Endothelial cell of umbilical vein (primary cell): Measurements from ENCODE around the gene NEK7. TPM values are rescaled to one million over a fixed set of nuclear protein-coding genes. Genes with fewer than 3 reads are reported as not detected.

ENCODE experiments used
- BruUV-seq: library from RNA; stranded (reverse); fragments of 400-500 nt; replicated peaks from 2 replicates; lab custom pipeline; 2021; lab: Mats Ljungman, UMichigan
- CTCF ChIA-PET: fragments of 300-600, 350-600 bp; sonication (Branson Sonifier 250); formaldehyde crosslinking; loops from one replicate; lab custom pipeline; 2021; ENCODE audit warnings: antibody characterized with exemption, inconsistent platforms; lab: Charles Lee
- POLR2A ChIA-PET: fragments of 300-600, 350-600 bp; sonication (Branson Sonifier 250); formaldehyde crosslinking; loops from one replicate; lab custom pipeline; 2021; ENCODE audit warnings: antibody characterized with exemption, inconsistent platforms; lab: Charles Lee
- DNase-seq: peaks from one replicate; pipeline ENCODE4 v3.0.0-alpha.2; 2011; ENCODE audit warnings: low read depth, low spot score
- FAIRE-seq: peaks from 2 replicates; lab custom pipeline; 2011; peaks lifted over from hg19 to GRCh38; lab: Jason Lieb, UNC
- H2AFZ ChIP-seq: 2 replicates; pipeline ENCODE4 v1.6.0; 2012; ENCODE audit warnings: low read depth, low read length, control low read depth, inconsistent platforms
- H3K27ac ChIP-seq: 2 replicates; pipeline ENCODE4 v1.5.1; 2011; ENCODE audit warnings: low read depth, mild to moderate bottlenecking, control low read depth, low read length, moderate library complexity; ENCODE audit not compliant: insufficient read depth
- H3K27me3 ChIP-seq, 2 experiments: 2 replicates each; pipeline versions ENCODE4 v1.6.0 to v1.6.1; 2011; ENCODE audit warnings: low read length in 2 of 2, mixed read lengths in 1 of 2; ENCODE audit not compliant: control insufficient read depth in 2 of 2, insufficient read depth in 2 of 2
- H3K36me3 ChIP-seq, 2 experiments: 2 replicates in 1 of 2; 3 replicates in 1 of 2; pipeline ENCODE4 v1.5.1; 2011; ENCODE audit warnings: low read length in 2 of 2, mild to moderate bottlenecking in 1 of 2, moderate library complexity in 1 of 2; ENCODE audit not compliant: control insufficient read depth in 2 of 2, insufficient read depth in 2 of 2; ENCODE audit errors: extremely low read depth in 1 of 2
- H3K4me1 ChIP-seq: 3 replicates; pipeline ENCODE4 v1.5.1; 2011; ENCODE audit warnings: mild to moderate bottlenecking, low read length; ENCODE audit not compliant: control insufficient read depth, insufficient read depth; ENCODE audit errors: extremely low read depth
- H3K4me2 ChIP-seq: 2 replicates; pipeline ENCODE4 v1.6.1; 2011; ENCODE audit warnings: low read length, control low read depth, mixed read lengths; ENCODE audit not compliant: insufficient read depth
- H3K4me3 ChIP-seq, 3 experiments: fragments of 200-600 bp in 1 of 3; sonication (generic), shearing (Covaris generic) in 1 of 3; replicated peaks in 1 of 3; 2 replicates each; pipeline ENCODE4 v1.5.1; 2011 to 2016; ENCODE audit warnings: control low read depth in 3 of 3, low read length in 3 of 3, mild to moderate bottlenecking in 2 of 3, inconsistent platforms in 1 of 3, low read depth in 1 of 3, moderate library complexity in 1 of 3; ENCODE audit not compliant: insufficient read depth in 1 of 3
- H3K79me2 ChIP-seq: 2 replicates; pipeline ENCODE4 v1.6.0; 2012; ENCODE audit warnings: low read length, inconsistent platforms; ENCODE audit not compliant: control insufficient read depth, insufficient read depth
- H3K9ac ChIP-seq: replicated peaks from 2 replicates; pipeline ENCODE3; 2011; ENCODE audit warnings: low read length, control low read depth; ENCODE audit not compliant: insufficient read depth; ENCODE audit errors: extremely low read depth
- H3K9me1 ChIP-seq: replicated peaks from 3 replicates; pipeline ENCODE4 v1.6.0; 2011; ENCODE audit warnings: mild to moderate bottlenecking, low read length; ENCODE audit not compliant: control insufficient read depth, insufficient read depth; ENCODE audit errors: extremely low read depth
- H3K9me3 ChIP-seq: replicated peaks from 2 replicates; pipeline ENCODE4 v1.5.1; 2012; ENCODE audit warnings: low read length, inconsistent platforms; ENCODE audit not compliant: control insufficient read depth, insufficient read depth
- H4K20me1 ChIP-seq: replicated peaks from 2 replicates; pipeline ENCODE3; 2011; ENCODE audit warnings: mild to moderate bottlenecking, low read length; ENCODE audit not compliant: control insufficient read depth, insufficient read depth; ENCODE audit errors: extremely low read depth
- CTCF ChIP-seq, 2 donors: IDR thresholded peaks; 1 replicate in 1 of 2; 2 replicates in 1 of 2; pipeline ENCODE4 v1.5.1; 2011; ENCODE audit warnings: low read length in 2 of 2, mild to moderate bottlenecking in 2 of 2, moderate library complexity in 2 of 2, control low read depth in 1 of 2, inconsistent platforms in 1 of 2, low read depth in 1 of 2; ENCODE audit not compliant: insufficient read depth in 1 of 2; ENCODE audit errors: extremely low read depth in 1 of 2
- EZH2 ChIP-seq: IDR thresholded peaks from 2 replicates; pipeline ENCODE4 v1.6.1; 2012; ENCODE audit warnings: borderline replicate concordance, low read depth, mild to moderate bottlenecking, moderate library complexity, low read length, inconsistent platforms; ENCODE audit not compliant: severe bottlenecking
- FOS ChIP-seq: IDR thresholded peaks from 2 replicates; pipeline ENCODE4 v1.6.1; 2011; ENCODE audit warnings: mild to moderate bottlenecking, low read length, moderate library complexity, borderline replicate concordance; ENCODE audit not compliant: insufficient read depth
- GATA2 ChIP-seq: IDR thresholded peaks from 2 replicates; pipeline ENCODE4 v1.7.0; 2011; ENCODE audit warnings: low read depth, mild to moderate bottlenecking, moderate library complexity, mixed read lengths, low read length; ENCODE audit not compliant: insufficient read length, insufficient read depth
- JUN ChIP-seq: IDR thresholded peaks from 2 replicates; pipeline ENCODE4 v1.6.1; 2011; ENCODE audit warnings: borderline replicate concordance, low read depth; ENCODE audit not compliant: insufficient read length, insufficient read depth
- MYC ChIP-seq: IDR thresholded peaks from one replicate; pipeline ENCODE4 v1.6.1; 2011; ENCODE audit warnings: mild to moderate bottlenecking, low read depth, low read length
- POLR2A ChIP-seq: IDR thresholded peaks from 2 replicates; pipeline ENCODE4 v1.6.1; 2012; ENCODE audit warnings: low read depth, mild to moderate bottlenecking, control low read depth, low read length
- POLR2AphosphoS5 ChIP-seq: IDR thresholded peaks from 2 replicates; pipeline ENCODE4 v1.6.1; 2012; ENCODE audit warnings: low read depth, mild to moderate bottlenecking, control low read depth, low read length, moderate library complexity; ENCODE audit not compliant: insufficient read depth
- dilution Hi-C: fragments of 300-500 bp; cut with MboI; formaldehyde crosslinking; loops from one replicate; pipeline ENCODE4 v1.15.0; 2019; ENCODE audit warnings: low sequenced_read_pairs; ENCODE audit not compliant: extremely low pct_ligation_motif_present
- intact Hi-C: fragments of 100-400 bp; cut with micrococcal nuclease; formaldehyde crosslinking; loops from one replicate; pipeline ENCODE4 v1.10.0; 2022
- polyA plus RNA-seq, 4 experiments: library from polyadenylated mRNA; depleted of rRNA in 3 of 4; stranded (reverse) in 3 of 4; unstranded in 1 of 4; fragments of >200 nt; gene quantifications; 2 replicates each; pipeline versions ENCODE4 v1.2.1 to v1.2.3, GENCODE V29; 2011 to 2012; ENCODE audit warnings: missing spikeins in 1 of 4
- total RNA-seq: library from RNA; stranded (reverse); gene quantifications from 2 replicates; pipeline ENCODE4 v1.2.3, GENCODE V29; 2021
- TF ChIP-seq, protein P1 (sequence below): IDR thresholded peaks from 2 replicates; pipeline ENCODE4 v1.6.1; 2011; ENCODE audit not compliant: insufficient read depth, insufficient read length

NEK7 gene
- total and polyA plus RNA-seq, 2 donors (not counting 3 experiments of a cell fraction or from before 2014, with no cell fraction given): 22.6 to 45.7 TPM

DNA sequence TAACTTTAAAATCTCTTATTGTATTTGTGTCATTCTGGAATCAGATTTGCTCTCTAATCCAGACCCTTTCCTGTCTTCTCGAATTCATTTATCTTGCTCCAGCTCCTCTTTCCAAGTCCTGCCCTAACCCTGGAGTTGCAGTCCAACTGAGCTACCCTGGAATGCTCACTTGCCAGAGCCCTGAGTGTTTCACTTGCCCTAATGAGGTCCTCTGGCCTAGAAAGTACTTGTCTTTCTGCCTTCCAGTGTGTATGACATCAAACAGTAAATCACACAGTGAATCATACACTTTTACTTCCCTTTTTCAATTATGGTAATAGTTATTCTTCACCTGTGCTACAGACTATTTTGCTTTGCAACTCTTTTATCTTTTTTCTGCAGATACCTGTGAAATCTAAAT lies 96.9 kb downstream of the NEK7 start:
- no peaks in the 10 kb centered on the region for H3K27me3 ChIP-seq
- peaks cover 12% of the 10 kb centered on the region for H3K4me1 ChIP-seq
- no peak overlapping the region for H3K4me3 ChIP-seq
- intact Hi-C loops: loop anchor here (2.0 kb wide), 1 partner anchor 19 kb away; no protein-coding TSS in a partner anchor
- H3K79me2 ChIP-seq: peaks cover 18% of the 10 kb centered on the region
- BruUV-seq: no TSS peak
- dilution Hi-C loops: no loop called here
- no peaks in the 10 kb centered on the region for H3K36me3 ChIP-seq
- no peaks in the 10 kb centered on the region for H3K9me3 ChIP-seq
- FAIRE-seq: no peak
- no peaks in the 10 kb centered on the region for H4K20me1 ChIP-seq
- no peak overlapping the region for H2AFZ ChIP-seq
- POLR2A ChIA-PET: no interaction called here
- TF ChIP-seq MYC: no peak
- no peak for TF ChIP-seq GATA2
- TF ChIP-seq FOS: no peak
- no peak for TF ChIP-seq EZH2
- TF ChIP-seq CTCF (IDR thresholded peaks at IDR 0.05; ENCODE audit: extremely low read depth in 1 of 2, insufficient read depth in 1 of 2, low read depth in 1 of 2, low read length in 2 of 2): no peak
- no peak for TF ChIP-seq JUN
- TF ChIP-seq POLR2AphosphoS5: no peak
- TF ChIP-seq, protein P1, sequence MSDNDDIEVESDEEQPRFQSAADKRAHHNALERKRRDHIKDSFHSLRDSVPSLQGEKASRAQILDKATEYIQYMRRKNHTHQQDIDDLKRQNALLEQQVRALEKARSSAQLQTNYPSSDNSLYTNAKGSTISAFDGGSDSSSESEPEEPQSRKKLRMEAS: no peak
- no peak for TF ChIP-seq POLR2A
- peak; percentile 47 for DNase-seq
- CTCF ChIA-PET: interaction anchor here (1.3 to 3.0 kb wide), 4 partner anchors 9 to 432 kb away, joined by 4 to 12 read pairs (median 5); no protein-coding TSS in a partner anchor
- no peak overlapping the region for H3K27ac ChIP-seq
- H3K9ac ChIP-seq: peak overlapping the region; percentile 3
- no peaks in the 10 kb centered on the region for H3K9me1 ChIP-seq
- peak overlapping the region; percentile 4 for H3K4me2 ChIP-seq
